ENCODE results near the gene TENM3.

GRCh38 chr4:182697094-182697493, 453.9 kb downstream of the TENM3 start:
- TF ChIP-seq POLR2A (IDR thresholded peaks at IDR 0.05; ENCODE audit: low read depth, low read length): no peak
- TF ChIP-seq CTCF (IDR thresholded peaks at IDR 0.05; ENCODE audit: extremely low read depth in 1 of 2, insufficient read depth in 1 of 2, low read depth in 1 of 2, low read length in 2 of 2): no peak
- TF ChIP-seq JUN (IDR thresholded peaks at IDR 0.05; ENCODE audit: borderline replicate concordance, insufficient read depth, insufficient read length, low read depth): no peak
- TF ChIP-seq EZH2 (IDR thresholded peaks at IDR 0.05; ENCODE audit: borderline replicate concordance, low read depth, low read length, severe bottlenecking): no peak
- no peak for TF ChIP-seq MAX (IDR thresholded peaks at IDR 0.05; ENCODE audit: insufficient read depth, insufficient read length)
- TF ChIP-seq FOS (IDR thresholded peaks at IDR 0.05; ENCODE audit: borderline replicate concordance, insufficient read depth, low read length): no peak
